ENCODE measurements around the gene SIX1. TPM values are rescaled to one million over a fixed set of nuclear protein-coding genes. Genes with fewer than 3 reads are reported as not detected.

The SIX1 gene
- total and polyA plus RNA-seq, 2 of the 4 experiments (the other 2 are of a cell fraction) = 7.7 to 15.0 TPM

DNA sequence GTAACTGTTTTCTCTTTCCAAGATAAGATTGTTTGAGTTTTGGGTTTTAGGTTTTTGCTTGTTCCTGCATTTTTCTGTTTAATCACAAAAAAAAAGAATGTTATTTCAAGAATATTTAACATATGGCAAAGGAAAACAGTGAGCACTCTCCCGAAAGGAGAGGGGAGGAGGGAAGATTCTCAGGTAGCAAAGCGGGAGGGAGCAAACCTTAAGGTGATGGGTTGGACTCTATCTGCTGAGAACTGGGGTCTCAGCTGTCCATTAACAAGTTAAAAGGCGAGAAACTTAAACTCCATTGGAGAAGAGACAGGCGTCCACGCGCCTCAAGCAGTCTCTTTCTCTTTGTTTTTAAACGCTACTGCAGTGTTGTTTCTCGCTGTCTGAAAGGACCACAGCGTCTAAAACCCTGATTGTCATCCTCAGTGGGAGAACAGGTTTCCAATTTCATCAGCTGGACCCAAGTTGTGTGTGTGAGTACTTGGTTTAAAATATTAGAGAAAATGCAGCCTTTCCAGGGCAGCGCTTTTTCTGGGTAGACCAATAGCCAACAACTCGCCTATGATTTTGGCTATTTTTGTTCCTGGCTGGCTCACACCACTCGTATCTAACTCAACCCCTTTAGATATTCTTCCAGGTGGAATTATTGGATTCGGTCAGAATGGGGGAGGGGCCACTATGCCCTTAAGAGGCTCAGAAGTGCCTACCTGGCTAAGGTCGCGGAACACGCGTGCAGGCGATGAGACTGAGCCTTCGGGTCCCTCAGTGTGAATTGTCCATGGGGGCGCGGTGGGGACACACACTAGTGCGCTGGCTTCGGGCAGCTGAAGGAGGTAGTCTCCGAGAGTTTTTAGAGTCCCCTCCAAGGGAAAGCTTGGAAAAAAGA, 8.2 kb downstream of the SIX1 start:
- Histone ChIP-seq H4K20me1 (ENCODE audit: insufficient read depth, low read length) (peaks cover 10% of the 10 kb centered on the region), H3K23ac (ENCODE audit: low read depth, low read length) (peak overlapping the region; percentile 38; the same call in 1 of the 2 replicates), H2BK15ac (ENCODE audit: low read depth, low read length) (no peak overlapping the region), H2BK20ac (ENCODE audit: low read depth, low read length) (no peak overlapping the region), H4K8ac (ENCODE audit: low read depth in 2 of 2, low read length in 2 of 2) (no peak overlapping the region), H3K27me3 (ENCODE audit: control insufficient read depth, insufficient read depth, low read length) (no peaks in the 10 kb centered on the region), H3K27ac (ENCODE audit: insufficient read depth, low read length) (no peak overlapping the region), H3K14ac (replicated peaks; ENCODE audit: low read depth, low read length) (peak overlapping the region; percentile 55; the same call in 1 of the 2 replicates), H2BK120ac (ENCODE audit: low read depth, low read length) (0 out of 2 replicates have a peak overlapping the region, but pooled peaks have one; percentile 27), H3K18ac (ENCODE audit: low read depth, low read length) (no peak overlapping the region), H2BK5ac (ENCODE audit: low read depth, low read length, poor library complexity, severe bottlenecking) (no peak overlapping the region), H3K4me2 (ENCODE audit: low read depth, low read length) (no peak overlapping the region; the same call in 1 of the 2 replicates), H3K56ac (ENCODE audit: extremely low read depth, insufficient read depth, low read length) (no peak overlapping the region), H2AK9ac (replicated peaks; ENCODE audit: low read depth, low read length, poor library complexity) (no peak overlapping the region), H3K4me1 (ENCODE audit: control insufficient read depth, insufficient read depth, low read length) (peaks cover 19% of the 10 kb centered on the region), H3K36me3 (ENCODE audit: control insufficient read depth, insufficient read depth, low read length) (peaks cover 37% of the 10 kb centered on the region), H4K91ac (ENCODE audit: insufficient read depth, low read depth, low read length) (peak overlapping the region; percentile 52; the same call in 1 of the 2 replicates), H3K4ac (ENCODE audit: low read depth, low read length) (no peak overlapping the region; the same call in 1 of the 2 replicates), H3K9ac (ENCODE audit: low read depth, low read length) (0 out of 2 replicates have a peak overlapping the region, but pooled peaks have one; percentile 37), H3K9me3 (ENCODE audit: control insufficient read depth, insufficient read depth, low read length) (no peaks in the 10 kb centered on the region), H3K9me1 (ENCODE audit: insufficient read depth, low read length) (peaks cover 5% of the 10 kb centered on the region; the same call in 1 of the 2 replicates), H2AK5ac (ENCODE audit: low read depth, low read length) (0 out of 2 replicates have a peak overlapping the region, but pooled peaks have one; percentile 73), H3K4me3 (ENCODE audit: insufficient read depth, low read depth, low read length) (no peak overlapping the region), H3K79me1 (ENCODE audit: low read depth in 1 of 2, low read length in 2 of 2) (peaks cover 24 to 68% of the 10 kb centered on the region in 2 experiments), H2AFZ (replicated peaks; ENCODE audit: low read length, poor library complexity) (no peak overlapping the region), H4K5ac (ENCODE audit: low read depth, low read length) (no peak overlapping the region; the same call in 1 of the 2 replicates)
- ChIA-PET CTCF (no interaction called here), POLR2A (ENCODE audit: unreplicated experiment) (no interaction called here)
- TF ChIP-seq FOS (IDR thresholded peaks at IDR 0.05; ENCODE audit: low read depth, low read length) = no peak
- no peak for TF ChIP-seq CEBPB (IDR thresholded peaks at IDR 0.05; ENCODE audit: low read depth, low read length)
- TF ChIP-seq, protein P1, sequence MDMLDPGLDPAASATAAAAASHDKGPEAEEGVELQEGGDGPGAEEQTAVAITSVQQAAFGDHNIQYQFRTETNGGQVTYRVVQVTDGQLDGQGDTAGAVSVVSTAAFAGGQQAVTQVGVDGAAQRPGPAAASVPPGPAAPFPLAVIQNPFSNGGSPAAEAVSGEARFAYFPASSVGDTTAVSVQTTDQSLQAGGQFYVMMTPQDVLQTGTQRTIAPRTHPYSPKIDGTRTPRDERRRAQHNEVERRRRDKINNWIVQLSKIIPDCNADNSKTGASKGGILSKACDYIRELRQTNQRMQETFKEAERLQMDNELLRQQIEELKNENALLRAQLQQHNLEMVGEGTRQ (IDR thresholded peaks at IDR 0.05; ENCODE audit: low read depth, low read length) = no peak
- no peak for TF ChIP-seq NFE2L2 (IDR thresholded peaks at IDR 0.05; ENCODE audit: low read depth, low read length)
- TF ChIP-seq CHD1 (IDR thresholded peaks at IDR 0.05; ENCODE audit: low read depth, low read length) = no peak
- TF ChIP-seq MAZ (IDR thresholded peaks at IDR 0.05; ENCODE audit: borderline replicate concordance, low read depth, low read length) = no peak
- no peak for TF ChIP-seq RFX5 (IDR thresholded peaks at IDR 0.05; ENCODE audit: low read depth, low read length)
- TF ChIP-seq MXI1 (IDR thresholded peaks at IDR 0.05; ENCODE audit: borderline replicate concordance, low read depth, low read length) = no peak
- TF ChIP-seq RCOR1 (IDR thresholded peaks at IDR 0.05; ENCODE audit: insufficient replicate concordance, low read length) = no peak
- BruUV-seq (replicated peaks) = no TSS peak
- intact Hi-C loops (cut with micrococcal nuclease) (no loop called here), dilution Hi-C loops (cut with HindIII; ENCODE audit: low sequenced_read_pairs, unreplicated experiment) (loop anchor here (25.0 kb wide), 1 partner anchor 396 kb away; no protein-coding TSS in a partner anchor), in situ Hi-C loops (cut with MboI; ENCODE audit: low sequenced_read_pairs) (loop anchor here (25.0 kb wide), 2 partner anchors 346 to 921 kb away; partner anchors contain the start of genes SLC38A6 and TRMT5)
- no peak for ATAC-seq (ENCODE audit: low read depth)
- no peak for DNase-seq
- WGBS, 2 experiments (ENCODE audit: extremely low coverage in 2 of 2, insufficient read length in 1 of 2) = 67% methylated on average over 10 of the region's 24 CpGs; no CpG with 5 or more reads in 1 of the 2 experiments
